Measurements from ENCODE around the gene SPATA2.
"Not testable (repeated sequence)": the region's sequence is repeated elsewhere in the genome, so short reads cannot be mapped to it uniquely, and the experiment has no call there.

SPATA2 gene

GRCh38 chr20:49915380-49916145 lies at the start of gene SPATA2:
Gene SPATA2, minus strand, starts transcription at chr20:49915529. Its CDS starts 7,039 bp downstream, at chr20:49908490.
- DNase-seq (ENCODE audit: low read depth): peak; percentile 82

GRCh38 chr20:49961413-49961812 lies 46.1 kb upstream of the SPATA2 start:
- no peak for DNase-seq (ENCODE audit: low read depth)

DNA sequence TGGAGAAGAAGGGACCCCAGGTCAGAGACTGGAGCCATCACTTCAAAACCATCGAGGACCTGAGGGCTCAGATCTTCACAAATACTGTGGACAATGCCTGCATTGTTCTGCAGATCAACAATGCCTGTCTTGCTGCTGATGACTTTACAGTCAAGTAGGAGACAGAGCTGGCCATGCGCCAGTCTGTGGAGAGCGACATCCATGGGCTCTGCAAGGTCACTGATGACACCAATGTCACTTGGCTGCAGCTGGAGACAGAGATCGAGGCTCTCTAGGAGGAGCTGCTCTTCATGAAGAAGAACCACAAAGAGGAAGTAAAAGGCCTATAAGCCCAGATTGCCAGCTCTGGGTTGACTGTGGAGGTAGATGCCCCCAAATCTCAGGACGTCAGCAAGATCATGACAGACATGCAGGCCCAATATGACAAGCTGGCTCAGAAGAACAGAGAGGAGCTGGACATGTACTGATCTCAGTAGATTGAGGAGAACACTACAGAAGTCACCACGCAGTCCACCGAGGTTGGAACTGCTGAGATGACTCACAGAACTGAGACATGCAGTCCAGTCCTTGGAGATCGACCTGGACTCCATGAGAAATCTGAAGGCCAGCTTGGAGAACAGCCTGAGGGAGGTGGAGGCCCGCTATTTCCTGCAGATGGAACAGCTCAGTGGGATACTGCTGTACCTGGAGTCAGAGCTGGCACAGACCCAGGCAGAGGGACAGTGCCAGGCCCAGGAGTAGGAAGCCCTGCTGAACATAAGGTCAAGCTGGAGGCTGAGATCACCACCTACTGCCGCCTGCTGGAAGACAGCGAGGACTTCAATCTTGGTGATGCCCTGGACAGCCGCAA lies 42.0 kb upstream of the SPATA2 start:
- DNase-seq (ENCODE audit: low read depth): not testable (repeated sequence)

DNA sequence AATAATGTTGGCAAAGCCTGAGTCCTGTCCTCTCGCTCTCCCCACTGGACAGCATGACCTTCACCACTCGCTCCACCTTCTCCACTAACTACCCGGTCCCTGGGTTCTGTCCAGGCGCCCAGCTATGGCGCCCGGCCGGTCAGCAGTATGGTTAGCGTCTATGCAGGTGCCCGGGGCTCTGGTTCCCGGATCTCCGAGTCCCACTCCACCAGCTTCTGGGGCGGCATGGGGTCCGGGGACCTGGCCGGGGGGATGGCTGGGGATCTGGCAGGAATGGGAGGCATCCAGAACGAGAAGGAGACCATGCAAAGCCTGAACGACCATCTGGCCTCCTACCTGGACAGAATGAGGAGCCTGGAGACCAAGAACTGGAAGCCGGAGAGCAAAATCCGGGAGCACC lies 41.4 kb upstream of the SPATA2 start:
- DNase-seq (ENCODE audit: low read depth): no peak

- DNase-seq (ENCODE audit: low read depth): not testable (repeated sequence)
Measured at GRCh38 chr20:49955830-49956396, 40.6 kb upstream of the SPATA2 start.

DNA sequence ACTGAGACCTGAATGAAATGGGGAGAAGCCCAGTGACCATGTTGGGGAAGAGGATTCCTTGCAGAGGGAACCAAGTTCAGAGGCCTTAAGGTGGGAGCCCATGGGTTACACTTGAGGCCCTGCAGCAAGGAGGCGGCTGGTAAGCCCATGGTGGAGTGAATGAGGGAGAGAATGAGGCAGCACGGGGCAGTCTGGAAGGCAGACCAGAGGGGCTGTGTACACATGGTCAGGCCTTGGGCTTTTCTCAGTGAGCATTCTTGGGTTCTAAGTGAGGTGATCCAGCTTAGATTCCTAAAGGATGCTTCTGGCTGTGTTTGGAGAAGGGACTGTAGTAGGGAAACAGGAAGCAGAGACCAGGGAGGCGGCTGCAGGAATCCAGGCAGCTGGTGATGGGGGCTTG lies 39.8 kb upstream of the SPATA2 start:
- no peak for DNase-seq (ENCODE audit: low read depth)

DNA sequence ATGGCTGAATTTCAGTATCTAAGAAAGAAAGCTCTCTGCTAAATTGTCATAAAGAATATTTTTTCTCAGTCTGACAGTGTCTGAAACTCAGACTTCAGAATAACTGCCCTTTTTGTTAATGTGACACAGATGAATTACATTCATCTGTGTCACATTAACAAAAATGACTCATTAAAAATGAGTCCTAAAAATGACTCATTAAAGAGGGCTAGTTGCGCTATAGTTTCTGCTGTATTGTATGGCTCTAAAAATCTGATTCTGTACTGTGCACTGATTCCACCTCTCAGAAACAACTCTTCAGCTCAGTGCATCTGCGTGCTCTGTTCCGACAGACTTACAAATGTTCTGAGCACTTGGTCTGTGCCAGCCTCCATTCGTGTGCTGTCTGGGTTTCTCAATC lies 35.8 kb upstream of the SPATA2 start:
- no peak for DNase-seq (ENCODE audit: low read depth)

- DNase-seq (ENCODE audit: low read depth): no peak
Measured at GRCh38 chr20:49948809-49949507, 33.6 kb upstream of the SPATA2 start.

- no peak for DNase-seq (ENCODE audit: low read depth)
Measured at GRCh38 chr20:49948178-49948577, 32.8 kb upstream of the SPATA2 start.

- DNase-seq (ENCODE audit: low read depth): no peak
Measured at GRCh38 chr20:49945701-49946477, 30.6 kb upstream of the SPATA2 start.

GRCh38 chr20:49945306-49945700 lies 30.0 kb upstream of the SPATA2 start:
- no peak for DNase-seq (ENCODE audit: low read depth)

DNA sequence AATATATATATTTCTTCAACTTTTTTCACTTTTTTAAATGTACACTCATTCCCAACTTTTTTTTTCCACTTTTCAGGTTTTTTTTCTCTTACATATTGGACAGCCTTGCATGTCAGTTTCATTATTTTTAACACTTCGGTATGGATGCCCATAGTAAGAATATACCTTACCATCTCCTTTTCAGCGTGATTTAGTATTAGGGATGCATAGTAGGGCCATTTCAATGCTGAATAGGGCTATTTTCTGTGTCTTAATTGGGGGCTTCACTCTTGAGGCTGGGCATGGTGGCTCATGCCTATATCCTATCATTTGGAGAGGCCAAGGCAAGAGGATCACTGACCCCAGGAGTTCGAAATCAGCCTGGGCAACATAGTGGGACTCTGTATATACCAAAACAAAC lies 27.6 kb upstream of the SPATA2 start:
- DNase-seq (ENCODE audit: low read depth): no peak

DNA sequence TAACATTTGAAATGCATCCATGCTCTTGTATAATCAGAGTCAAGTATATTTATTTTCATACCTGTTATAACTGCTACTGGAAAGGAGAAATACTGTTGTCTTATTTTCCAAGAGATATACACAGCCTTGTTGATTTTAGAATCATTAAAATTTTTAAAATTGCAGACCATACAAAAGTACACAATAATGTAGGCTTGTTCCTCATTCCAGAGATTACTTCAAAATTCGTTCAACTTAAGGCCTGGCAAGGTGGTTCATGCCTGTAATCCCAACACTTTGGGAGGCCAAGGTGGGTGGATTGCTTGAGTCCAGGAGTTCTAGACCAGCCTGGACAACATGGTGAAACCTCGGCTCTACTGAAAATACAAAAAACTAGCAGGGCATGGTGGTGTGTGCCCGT lies 27.0 kb upstream of the SPATA2 start:
- DNase-seq (ENCODE audit: low read depth): no peak

DNA sequence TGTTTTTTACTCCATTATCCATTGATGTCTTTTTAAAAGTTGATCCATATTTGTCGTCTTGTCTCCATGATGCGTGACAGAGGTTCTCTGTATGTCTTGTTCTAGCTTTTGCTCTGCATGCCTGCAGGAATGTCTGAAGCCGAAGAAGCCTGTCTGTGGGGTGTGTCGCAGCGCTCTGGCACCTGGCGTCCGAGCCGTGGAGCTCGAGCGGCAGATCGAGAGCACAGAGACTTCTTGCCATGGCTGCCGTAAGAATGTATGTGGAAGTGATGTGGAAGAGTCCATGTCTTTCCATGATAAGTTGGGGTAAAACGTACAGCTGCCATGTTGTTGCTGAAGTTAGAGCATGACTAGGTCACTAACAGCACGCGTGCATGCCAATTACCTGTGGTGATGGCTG lies 26.1 kb upstream of the SPATA2 start:
- no peak for DNase-seq (ENCODE audit: low read depth)

- no peak for DNase-seq (ENCODE audit: low read depth)
Measured at GRCh38 chr20:49938173-49939163, 23.1 kb upstream of the SPATA2 start.

- no peak for DNase-seq (ENCODE audit: low read depth)
Measured at GRCh38 chr20:49937027-49937929, 21.9 kb upstream of the SPATA2 start.

DNA sequence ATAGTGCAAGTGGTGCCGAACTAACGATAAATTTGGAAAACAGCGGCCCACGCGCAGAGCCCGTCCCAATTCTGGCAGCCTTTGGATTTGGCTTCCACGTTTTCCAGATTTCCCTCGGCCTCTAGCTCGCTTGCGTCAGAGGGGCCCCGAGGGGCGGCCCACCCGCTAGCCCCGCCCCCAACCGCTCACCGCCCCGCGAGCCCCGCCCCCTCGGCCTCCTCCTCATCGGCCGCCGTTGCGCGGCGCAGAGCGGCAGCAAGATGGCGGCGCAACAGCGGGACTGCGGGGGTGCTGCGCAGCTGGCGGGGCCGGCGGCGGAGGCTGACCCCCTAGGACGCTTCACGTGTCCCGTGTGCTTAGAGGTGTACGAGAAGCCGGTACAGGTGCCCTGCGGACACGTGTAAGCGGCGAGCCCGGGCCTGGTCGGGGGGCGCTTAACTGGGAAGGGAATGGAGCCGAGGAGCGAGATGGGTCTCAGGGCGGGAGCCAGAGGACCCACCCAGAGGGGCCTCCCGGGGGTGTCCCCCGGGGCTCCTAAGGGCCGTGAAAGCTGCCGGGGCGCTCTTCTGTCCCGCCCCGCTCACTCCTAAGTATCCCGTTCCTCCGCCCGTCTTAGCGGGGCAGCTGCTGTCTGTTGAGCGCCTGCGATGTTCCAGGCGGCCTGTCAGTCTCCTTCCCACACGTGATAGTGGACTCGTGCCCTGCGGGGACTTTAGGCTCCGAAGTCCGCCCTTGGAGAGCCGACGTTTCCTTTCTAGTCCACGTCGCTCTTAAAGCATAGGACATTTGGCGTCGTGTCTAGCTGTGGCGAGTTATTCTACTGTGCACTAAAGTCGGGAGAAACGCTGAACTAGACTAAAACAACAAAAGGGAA lies 21.1 kb upstream of the SPATA2 start, which contains the start of gene RNF114:
Gene RNF114, plus strand, starts transcription at position 245 of the 874 bp plus-strand sequence. Its CDS starts 16 bp downstream, at position 261.
- DNase-seq (ENCODE audit: low read depth): peak; percentile 88

DNA sequence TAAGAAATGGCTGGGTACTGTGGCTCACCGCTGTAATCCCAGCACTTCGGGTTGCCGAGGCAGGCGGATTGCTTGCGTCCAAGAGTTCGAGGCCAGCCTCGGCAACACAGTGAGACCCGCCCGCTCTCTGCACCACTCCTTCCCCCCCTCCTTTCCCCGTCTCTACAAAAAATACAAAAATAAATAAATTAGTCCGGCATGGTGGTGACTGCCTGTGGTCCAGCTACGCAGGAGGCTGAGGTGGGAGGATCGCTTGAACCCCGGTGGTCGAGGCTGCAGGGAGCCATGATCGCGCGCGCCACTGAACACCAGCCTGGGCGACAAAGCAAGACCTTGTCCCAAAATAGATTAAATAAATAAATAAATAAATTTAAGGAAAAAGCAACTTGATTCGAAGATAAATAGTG lies 20.4 kb upstream of the SPATA2 start:
- no peak for DNase-seq (ENCODE audit: low read depth)
